Measurements from ENCODE around the gene NMRK2.

DNA sequence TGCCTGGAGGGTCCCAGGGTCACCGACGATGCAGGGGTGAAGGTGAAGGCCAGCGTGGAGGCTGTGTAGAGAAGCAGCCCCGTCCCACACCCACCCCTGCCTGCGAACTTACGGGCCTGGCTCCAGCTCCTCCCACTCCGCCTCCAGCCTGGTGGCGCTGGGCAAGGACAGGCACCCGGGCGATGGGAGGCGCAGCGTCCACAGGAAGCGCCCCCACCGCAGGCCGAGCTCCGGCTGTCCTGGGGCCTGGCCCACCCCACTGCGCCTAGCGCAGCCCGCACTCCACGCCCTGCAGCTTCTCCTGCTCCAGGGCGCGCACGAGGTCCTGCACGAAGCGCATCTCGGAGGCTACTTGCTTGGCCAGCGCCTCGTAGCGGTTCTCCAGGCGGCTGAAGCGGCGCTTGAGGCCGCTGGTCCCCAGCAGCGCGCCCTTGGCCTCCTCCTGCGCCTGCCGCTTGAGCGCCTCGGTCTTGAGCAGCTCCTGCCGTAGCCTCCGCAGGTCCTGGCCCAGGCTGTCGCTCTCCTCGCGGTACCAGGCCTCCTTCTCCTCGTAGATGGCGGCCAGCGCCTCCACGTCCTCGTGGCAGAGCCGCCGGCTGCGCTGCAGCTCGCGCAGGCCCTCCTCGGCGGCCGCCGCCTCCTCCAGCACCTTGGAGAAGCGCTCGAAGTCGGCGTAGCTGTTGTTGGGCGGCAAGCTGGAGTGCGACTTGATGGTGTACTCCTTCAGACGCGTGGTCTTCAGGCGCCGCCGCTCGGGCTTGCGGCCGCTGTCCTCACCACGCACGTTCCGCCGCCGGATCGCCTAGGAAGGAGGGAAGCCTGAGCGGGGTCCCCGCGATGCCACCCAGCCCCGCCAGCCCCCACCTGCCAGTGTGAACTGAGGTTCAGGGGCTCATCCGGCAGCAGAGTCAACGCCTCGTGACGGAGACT lies 26.2 kb downstream of the NMRK2 start:
- TF ChIP-seq, protein P1, sequence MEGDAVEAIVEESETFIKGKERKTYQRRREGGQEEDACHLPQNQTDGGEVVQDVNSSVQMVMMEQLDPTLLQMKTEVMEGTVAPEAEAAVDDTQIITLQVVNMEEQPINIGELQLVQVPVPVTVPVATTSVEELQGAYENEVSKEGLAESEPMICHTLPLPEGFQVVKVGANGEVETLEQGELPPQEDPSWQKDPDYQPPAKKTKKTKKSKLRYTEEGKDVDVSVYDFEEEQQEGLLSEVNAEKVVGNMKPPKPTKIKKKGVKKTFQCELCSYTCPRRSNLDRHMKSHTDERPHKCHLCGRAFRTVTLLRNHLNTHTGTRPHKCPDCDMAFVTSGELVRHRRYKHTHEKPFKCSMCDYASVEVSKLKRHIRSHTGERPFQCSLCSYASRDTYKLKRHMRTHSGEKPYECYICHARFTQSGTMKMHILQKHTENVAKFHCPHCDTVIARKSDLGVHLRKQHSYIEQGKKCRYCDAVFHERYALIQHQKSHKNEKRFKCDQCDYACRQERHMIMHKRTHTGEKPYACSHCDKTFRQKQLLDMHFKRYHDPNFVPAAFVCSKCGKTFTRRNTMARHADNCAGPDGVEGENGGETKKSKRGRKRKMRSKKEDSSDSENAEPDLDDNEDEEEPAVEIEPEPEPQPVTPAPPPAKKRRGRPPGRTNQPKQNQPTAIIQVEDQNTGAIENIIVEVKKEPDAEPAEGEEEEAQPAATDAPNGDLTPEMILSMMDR (IDR thresholded peaks at IDR 0.05; ENCODE audit: poor library complexity), result no peak
- no peak for TF ChIP-seq EZH2phosphoT487 (IDR thresholded peaks at IDR 0.05; ENCODE audit: low read depth, severe bottlenecking, unreplicated experiment)
